ELF-1 (cell line): ENCODE measurements around the gene MYO18B.

Experiments
- DNase-seq: peaks from one replicate; pipeline ENCODE4 v3.0.0-alpha.2; 2016; ENCODE audit warnings: low read depth, low spot score

MYO18B gene

GRCh38 chr22:25900390-25900789 lies 158.4 kb downstream of the MYO18B start:
- DNase-seq: no peak

GRCh38 chr22:25900880-25901279 lies 158.9 kb downstream of the MYO18B start:
- no peak for DNase-seq

- DNase-seq: no peak
Observed at GRCh38 chr22:25902402-25902801, 160.4 kb downstream of the MYO18B start.

- peak; percentile 12 for DNase-seq
Observed at GRCh38 chr22:25903294-25903693, 161.3 kb downstream of the MYO18B start.

- DNase-seq: no peak
Observed at GRCh38 chr22:25908212-25908611, 166.2 kb downstream of the MYO18B start.

GRCh38 chr22:25908755-25909154 lies 166.8 kb downstream of the MYO18B start:
- no peak for DNase-seq

GRCh38 chr22:25909614-25910387 lies 167.8 kb downstream of the MYO18B start:
- DNase-seq: no peak

DNA sequence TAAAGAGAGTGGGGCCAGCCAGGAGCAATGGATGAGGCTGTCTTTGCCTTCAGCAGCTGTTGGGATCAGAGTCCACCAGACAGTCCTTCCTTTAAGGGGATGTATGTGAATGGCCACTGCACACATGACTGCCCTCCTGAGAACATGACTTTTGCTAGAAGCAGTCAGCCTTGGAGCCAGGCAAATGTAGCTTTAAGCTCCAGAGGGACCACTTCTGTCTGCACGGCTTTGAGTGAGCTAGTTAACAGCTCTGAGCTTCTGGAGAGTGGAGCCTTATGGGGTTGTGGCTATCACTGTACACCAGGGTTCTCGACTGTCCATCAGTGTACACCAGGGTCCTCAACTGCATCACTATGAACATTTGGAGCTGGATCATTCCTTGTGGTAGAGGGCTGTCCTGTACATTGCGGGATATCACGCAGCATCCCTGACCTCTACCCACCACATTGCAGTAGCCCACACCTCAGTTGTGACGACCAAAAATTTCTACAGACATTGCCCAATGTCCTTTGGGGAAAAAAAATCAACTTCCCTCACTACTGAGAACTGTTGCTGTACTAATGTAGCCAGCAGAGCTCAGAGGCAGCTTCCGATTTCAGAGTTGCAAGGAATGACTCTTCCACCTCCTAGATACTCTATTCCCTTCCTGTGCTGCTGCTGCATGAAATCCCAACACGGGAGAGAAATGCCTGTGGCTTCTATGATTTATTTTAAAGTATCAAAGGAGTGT lies 169.4 kb downstream of the MYO18B start:
- no peak for DNase-seq

DNA sequence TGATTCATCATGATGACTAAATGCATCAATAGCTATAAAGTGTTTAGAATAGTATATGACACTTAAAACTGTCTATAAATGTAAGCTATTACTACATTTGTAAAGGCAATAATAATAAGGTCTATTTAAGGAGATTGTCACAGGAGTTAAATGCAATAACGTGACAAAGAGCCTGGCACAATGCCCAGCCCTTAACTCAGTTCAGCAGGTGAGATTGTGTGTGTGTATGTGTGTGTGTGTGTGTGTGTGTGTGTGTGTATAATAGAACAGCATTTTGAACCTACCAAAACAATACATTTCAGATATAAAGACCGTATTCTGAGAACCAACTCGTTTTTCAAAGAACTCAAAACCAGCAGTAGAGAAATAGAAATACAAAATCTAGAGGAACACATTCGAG lies 177.5 kb downstream of the MYO18B start:
- no peak for DNase-seq

DNA sequence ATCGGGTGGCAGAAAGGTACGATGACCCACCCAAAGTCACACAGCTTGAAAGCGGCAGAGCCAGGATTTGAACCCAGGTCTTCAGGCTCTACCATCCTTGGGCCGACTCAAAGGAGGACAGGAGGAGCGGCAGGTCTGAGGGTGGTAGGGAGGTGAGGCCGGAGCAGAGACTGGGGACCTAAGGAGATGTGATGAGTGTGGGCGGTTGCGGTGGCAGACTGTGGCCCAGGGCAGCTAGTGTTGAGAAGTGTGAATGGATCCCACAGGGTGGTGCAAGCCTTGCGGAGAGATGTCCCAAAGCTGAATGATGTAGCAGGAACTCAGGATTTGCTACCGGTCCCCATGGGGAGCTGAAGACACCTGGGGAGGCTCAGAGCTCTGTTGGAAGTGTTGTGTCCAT lies 180.2 kb downstream of the MYO18B start:
- no peak for DNase-seq

- DNase-seq: no peak
Observed at GRCh38 chr22:25923914-25924313, 181.9 kb downstream of the MYO18B start.

GRCh38 chr22:25928038-25928437 lies 186.1 kb downstream of the MYO18B start:
- DNase-seq: no peak

- no peak for DNase-seq
Observed at GRCh38 chr22:25929321-25929878, 187.4 kb downstream of the MYO18B start.

DNA sequence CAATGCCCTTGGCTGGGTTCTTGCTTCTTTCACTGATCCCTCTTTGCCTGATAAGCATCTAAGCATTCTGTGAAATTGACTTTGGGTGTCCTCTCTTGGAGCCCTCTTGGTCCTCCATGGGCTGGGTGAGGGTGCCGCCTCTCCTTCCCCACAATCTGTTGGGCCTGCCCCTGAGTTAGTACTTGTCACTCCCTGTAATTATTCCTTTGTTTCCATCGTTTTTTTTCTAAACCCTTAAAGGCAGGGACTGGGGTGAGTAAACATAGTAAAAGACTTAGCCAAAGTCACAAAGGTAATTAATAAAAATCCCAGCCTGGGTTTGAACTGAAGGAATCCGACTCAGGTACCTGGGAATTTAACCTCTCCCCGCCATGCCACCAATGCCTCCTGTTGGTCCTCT lies 188.1 kb downstream of the MYO18B start:
- DNase-seq: no peak

GRCh38 chr22:25930788-25931310 lies 188.9 kb downstream of the MYO18B start:
- peak; percentile 26 for DNase-seq

GRCh38 chr22:25933158-25933788 lies 191.3 kb downstream of the MYO18B start:
- DNase-seq: no peak

DNA sequence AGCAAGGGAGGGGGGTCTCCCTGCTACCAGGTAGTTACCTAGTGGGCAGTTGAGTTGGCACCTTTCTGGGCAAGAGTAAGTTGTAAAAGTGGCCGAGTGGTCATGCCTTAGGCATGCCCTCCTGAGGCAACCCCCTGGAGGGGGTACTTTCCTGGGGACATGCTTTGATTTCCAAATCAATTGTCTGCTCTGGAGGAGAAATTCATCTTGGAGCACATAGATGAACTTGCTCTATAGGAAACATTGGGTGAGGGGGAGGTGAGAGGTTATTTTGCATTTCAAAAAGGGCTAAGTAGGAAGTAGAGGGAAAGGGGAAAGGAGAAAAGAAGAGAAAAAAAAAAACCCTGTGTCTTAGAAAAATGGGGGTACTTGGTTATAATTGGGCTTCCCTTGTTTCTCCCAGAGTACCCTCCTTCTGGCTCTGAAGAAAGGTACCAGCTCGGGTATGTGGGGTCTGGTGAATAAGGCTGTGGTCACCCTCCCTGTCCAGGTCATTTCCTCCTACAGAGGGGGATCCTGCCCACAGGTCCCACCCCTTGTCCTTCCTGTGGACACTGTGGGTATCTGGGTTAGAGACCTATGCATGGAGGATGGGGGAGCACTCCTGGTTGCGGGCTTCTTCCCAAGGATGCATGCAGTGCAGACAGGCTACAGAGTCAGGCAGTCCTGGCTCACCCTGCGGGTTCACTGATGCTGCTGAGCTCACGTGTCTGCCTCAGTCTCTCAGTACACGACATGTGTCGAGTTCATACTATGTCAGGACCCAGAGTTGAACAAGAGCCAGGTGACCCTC lies 193.5 kb downstream of the MYO18B start:
- DNase-seq: peak; percentile 12

DNA sequence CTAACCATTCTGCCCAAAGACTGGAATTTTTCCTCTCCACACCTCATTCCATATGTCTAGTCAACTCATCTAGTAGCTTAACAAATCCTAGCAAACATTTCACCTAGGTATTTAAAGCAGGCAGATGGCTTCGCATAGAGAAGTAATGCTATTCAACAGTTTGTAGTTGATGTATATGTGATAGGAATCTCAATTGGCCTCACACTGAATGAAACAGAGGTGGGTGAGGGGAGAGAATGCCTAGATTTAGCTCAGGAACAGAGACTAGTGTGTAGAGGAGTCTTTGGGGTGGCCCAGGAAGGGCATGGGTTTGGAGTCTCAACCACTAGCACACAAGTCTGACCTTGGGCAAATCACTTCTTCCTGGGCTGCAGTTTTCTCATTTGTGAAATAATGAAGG lies 196.2 kb downstream of the MYO18B start:
- DNase-seq: no peak

DNA sequence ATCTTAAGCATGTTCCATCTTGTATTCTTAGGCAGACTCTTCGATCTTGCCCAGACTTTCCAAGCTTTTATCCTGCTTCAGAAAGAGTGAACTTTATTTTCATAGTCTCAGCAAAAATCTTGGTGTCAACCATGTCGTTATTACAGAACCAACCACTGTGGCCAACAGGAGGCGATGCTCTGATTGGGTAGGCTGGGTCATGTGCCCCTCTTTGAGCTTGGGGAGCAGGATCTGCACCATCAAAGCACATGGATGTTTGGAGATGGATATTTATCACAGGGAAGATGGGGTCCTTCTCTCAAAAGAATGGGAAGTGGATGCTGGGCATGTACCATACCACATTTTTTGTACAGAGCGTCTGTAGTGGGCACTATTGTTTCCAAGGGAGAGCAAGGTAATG lies 197.4 kb downstream of the MYO18B start:
- DNase-seq: no peak

DNA sequence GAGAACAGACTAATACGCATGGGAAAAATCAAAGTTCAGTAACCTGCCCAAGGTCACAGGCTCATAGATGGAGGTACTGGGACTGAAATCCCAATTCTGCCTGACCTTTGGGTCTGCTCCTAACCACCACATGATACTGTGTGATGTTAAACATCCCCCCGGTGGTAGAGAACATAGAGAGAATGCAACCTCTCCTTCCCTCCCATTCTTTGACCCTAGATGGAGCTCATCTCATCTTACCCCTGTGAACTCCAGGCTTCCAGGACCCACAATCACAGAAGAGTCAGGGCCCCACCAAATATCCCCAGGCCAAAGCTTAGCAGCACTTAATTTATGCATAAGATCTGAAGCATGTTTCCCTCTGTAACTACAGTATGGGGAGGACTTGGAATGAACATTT lies 198.5 kb downstream of the MYO18B start:
- DNase-seq: peak; percentile 27

DNA sequence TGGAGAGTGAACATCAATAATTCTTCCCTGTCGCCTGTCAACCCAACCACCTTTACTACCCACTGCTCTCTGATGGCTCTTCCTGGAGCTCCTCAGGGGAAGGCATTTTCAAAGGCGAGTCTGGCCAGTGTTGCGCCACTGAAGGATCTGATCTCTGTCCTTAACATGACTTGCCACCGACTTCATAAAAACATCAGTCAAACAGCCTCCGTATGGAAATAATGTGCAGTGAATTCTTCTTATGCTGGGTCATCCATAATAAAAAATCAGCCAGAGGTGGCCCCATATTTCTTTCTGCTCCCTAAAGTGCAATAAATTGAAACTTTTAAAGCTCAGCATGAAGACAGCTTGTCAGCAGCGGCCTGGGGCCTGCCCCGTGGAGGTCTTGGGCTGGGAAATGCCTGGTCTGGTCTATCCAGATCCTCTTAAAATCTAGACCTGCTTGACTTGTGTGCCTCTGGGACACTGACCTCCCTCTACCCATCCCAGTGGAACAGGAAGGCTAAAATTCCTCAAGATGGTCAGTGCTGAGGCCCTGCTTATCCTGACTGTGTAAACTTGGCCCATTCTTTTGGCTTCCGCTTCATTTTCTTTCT lies 199.5 kb downstream of the MYO18B start:
- peak; percentile 54 for DNase-seq
